Measurements from ENCODE around the gene UNC93B1.
"Not testable (repeated sequence)": the region's sequence is repeated elsewhere in the genome, so short reads cannot be mapped to it uniquely, and the experiment has no call there.

DNA sequence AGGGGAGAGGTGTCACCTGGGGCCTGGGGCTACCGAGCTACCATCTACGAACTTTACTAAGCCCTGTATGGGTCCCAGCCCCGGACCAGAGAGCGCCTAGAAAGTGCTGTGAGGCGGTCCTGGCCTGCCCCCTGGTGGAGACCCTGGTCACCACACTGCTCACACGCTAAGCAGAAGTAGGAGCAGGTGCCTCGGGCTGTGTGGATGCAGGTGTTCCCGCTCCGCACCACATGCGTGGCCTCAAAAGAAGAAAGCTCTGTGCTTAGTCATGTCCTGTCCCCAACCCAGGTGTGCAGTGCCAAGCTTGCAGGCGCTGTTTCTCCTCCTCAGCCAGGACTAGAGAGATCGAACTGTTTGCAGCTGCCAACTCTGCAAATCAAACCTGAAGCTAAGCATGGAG is 10.1 kb downstream of the UNC93B1 start:
- TF ChIP-seq, protein P1, sequence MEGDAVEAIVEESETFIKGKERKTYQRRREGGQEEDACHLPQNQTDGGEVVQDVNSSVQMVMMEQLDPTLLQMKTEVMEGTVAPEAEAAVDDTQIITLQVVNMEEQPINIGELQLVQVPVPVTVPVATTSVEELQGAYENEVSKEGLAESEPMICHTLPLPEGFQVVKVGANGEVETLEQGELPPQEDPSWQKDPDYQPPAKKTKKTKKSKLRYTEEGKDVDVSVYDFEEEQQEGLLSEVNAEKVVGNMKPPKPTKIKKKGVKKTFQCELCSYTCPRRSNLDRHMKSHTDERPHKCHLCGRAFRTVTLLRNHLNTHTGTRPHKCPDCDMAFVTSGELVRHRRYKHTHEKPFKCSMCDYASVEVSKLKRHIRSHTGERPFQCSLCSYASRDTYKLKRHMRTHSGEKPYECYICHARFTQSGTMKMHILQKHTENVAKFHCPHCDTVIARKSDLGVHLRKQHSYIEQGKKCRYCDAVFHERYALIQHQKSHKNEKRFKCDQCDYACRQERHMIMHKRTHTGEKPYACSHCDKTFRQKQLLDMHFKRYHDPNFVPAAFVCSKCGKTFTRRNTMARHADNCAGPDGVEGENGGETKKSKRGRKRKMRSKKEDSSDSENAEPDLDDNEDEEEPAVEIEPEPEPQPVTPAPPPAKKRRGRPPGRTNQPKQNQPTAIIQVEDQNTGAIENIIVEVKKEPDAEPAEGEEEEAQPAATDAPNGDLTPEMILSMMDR (conservative IDR thresholded peaks at IDR 0.05 in 1 of 2, IDR thresholded peaks at IDR 0.05 in 1 of 2; ENCODE audit: low read depth in 1 of 2, low read length in 2 of 2), result peak; percentile 26 to 53
- TF ChIP-seq EZH2 (IDR thresholded peaks at IDR 0.05; ENCODE audit: low read length, missing control alignments), result not testable (repeated sequence)

Data from fibroblast of lung (primary cell).